Karpas-422 (cell line): ENCODE data around the gene MTHFD1. TPM values are rescaled to one million over a fixed set of nuclear protein-coding genes. Genes with fewer than 3 reads are reported as not detected.

ENCODE experiments used
- DNase-seq: peaks from one replicate; pipeline ENCODE4 v3.0.0-alpha.2; 2015
- H2AFZ ChIP-seq: fragments of 200-600 bp; sonication (generic); 2 replicates; pipeline ENCODE4 v1.6.1; 2014; ENCODE audit warnings: antibody characterized with exemption, low read length, mixed read lengths
- H3K27ac ChIP-seq: fragments of 200-600 bp; sonication (generic); 2 replicates; pipeline ENCODE4 v1.5.1; 2014; ENCODE audit warnings: mild to moderate bottlenecking, low read length, moderate library complexity
- H3K27me3 ChIP-seq: fragments of 200-600 bp; sonication (generic); 2 replicates; pipeline ENCODE4 v1.6.1; 2014; ENCODE audit warnings: low read length, mixed read lengths
- H3K36me3 ChIP-seq: fragments of 200-600 bp; sonication (generic); 2 replicates; pipeline ENCODE4 v1.6.1; 2014; ENCODE audit warnings: low read length, mixed read lengths; ENCODE audit not compliant: insufficient read depth
- H3K4me1 ChIP-seq: fragments of 200-600 bp; sonication (generic); 2 replicates; pipeline ENCODE4 v1.6.1; 2014; ENCODE audit warnings: mild to moderate bottlenecking, low read length, mixed read lengths
- H3K4me2 ChIP-seq: fragments of 200-600 bp; sonication (generic); 2 replicates; pipeline ENCODE4 v1.6.1; 2014; ENCODE audit warnings: low read length, low read depth, mild to moderate bottlenecking; ENCODE audit not compliant: poor library complexity, severe bottlenecking
- H3K4me3 ChIP-seq: fragments of 200-600 bp; sonication (generic); 2 replicates; pipeline ENCODE4 v1.5.1; 2014; ENCODE audit warnings: mild to moderate bottlenecking, antibody characterized with exemption, low read length, mixed read lengths
- H3K79me2 ChIP-seq: fragments of 200-600 bp; sonication (generic); 2 replicates; pipeline ENCODE4 v1.6.1; 2014; ENCODE audit warnings: mild to moderate bottlenecking, low read length, mixed read lengths
- H3K9ac ChIP-seq: fragments of 200-600 bp; sonication (generic); 2 replicates; pipeline ENCODE4 v1.6.0; 2014; ENCODE audit warnings: low read length
- H3K9me2 ChIP-seq: fragments of 200-600 bp; sonication (generic), shearing (Covaris generic); replicated peaks from 2 replicates; pipeline ENCODE4 v1.6.0; 2014; ENCODE audit warnings: mild to moderate bottlenecking, low read length, moderate library complexity; ENCODE audit not compliant: insufficient read depth
- H3K9me3 ChIP-seq: fragments of 300-700, 200-600 bp; sonication (generic); 2 replicates; pipeline ENCODE4 v1.6.1; 2014; ENCODE audit warnings: low read length, mixed read lengths
- H4K20me1 ChIP-seq: fragments of 200-600 bp; sonication (generic); 2 replicates; pipeline ENCODE4 v1.6.1; 2014; ENCODE audit warnings: mild to moderate bottlenecking, antibody characterized with exemption, low read length, low read depth; ENCODE audit not compliant: insufficient read depth
- small RNA-seq: library from RNA; depleted of rRNA; stranded (forward); fragments of <200 nt; gene quantifications from one replicate; pipeline ENCODE3, GENCODE V24; 2014
- total RNA-seq: library from RNA; depleted of rRNA; stranded (reverse); fragments of >200 nt; shearing (Covaris generic); gene quantifications from 2 replicates; pipeline ENCODE4 v1.2.3, GENCODE V29; 2014; ENCODE audit warnings: low replicate concordance; rRNA removed

The MTHFD1 gene
- total RNA-seq, 1 experiment from 2014 or later: 59.7 TPM

DNA sequence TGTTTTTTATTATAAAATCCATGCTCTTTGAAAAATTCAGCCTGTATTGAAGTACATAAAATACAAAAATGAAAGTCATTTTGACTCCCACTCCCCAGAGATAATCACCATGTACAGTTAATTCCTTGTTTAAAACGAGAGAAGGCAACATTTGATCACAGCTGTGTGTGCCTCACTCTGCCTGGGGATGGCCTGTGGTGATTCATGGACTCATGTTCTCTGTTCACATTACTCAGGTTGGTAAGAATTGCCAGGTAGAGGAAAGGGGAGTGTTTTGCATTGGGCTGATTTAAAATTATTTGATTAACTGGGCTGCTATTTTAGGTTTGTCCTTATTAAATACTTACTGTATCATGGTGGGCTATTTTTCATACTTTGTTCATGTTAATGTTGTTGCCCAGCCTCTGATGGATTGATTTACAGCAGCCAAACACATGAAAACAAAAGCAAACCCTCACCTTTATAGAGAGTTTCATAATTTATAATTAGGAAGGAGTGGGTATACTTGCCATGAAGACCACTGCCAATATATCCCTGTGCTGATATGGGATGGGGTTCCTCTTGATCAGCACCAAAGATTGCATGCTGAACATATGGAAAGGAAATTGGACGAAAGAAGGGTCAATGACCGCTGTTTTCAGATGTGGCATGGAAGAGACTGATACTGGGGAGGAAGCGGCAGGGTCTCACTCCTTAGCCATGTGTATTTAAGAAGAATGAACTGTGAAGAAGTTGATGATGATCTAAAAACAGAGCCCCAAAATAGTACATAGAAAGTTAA, 119.4 kb downstream of the MTHFD1 start:
- H2AFZ ChIP-seq: no peak overlapping the region
- H3K4me1 ChIP-seq: peaks cover 65% of the 10 kb centered on the region
- peak overlapping the region; percentile 98 for H3K4me2 ChIP-seq
- H3K79me2 ChIP-seq: peaks cover 82% of the 10 kb centered on the region
- H4K20me1 ChIP-seq: peaks cover 2% of the 10 kb centered on the region
- no peaks in the 10 kb centered on the region for H3K27me3 ChIP-seq
- H3K27ac ChIP-seq: peak overlapping the region; percentile 96
- H3K9ac ChIP-seq: peak overlapping the region; percentile 97
- peak; percentile 75 for DNase-seq
- no peaks in the 10 kb centered on the region; the same call in 1 of the 2 replicates for H3K36me3 ChIP-seq
- H3K9me2 ChIP-seq: no peaks in the 10 kb centered on the region
- H3K4me3 ChIP-seq: peak overlapping the region; percentile 77
- H3K9me3 ChIP-seq: no peaks in the 10 kb centered on the region

DNA sequence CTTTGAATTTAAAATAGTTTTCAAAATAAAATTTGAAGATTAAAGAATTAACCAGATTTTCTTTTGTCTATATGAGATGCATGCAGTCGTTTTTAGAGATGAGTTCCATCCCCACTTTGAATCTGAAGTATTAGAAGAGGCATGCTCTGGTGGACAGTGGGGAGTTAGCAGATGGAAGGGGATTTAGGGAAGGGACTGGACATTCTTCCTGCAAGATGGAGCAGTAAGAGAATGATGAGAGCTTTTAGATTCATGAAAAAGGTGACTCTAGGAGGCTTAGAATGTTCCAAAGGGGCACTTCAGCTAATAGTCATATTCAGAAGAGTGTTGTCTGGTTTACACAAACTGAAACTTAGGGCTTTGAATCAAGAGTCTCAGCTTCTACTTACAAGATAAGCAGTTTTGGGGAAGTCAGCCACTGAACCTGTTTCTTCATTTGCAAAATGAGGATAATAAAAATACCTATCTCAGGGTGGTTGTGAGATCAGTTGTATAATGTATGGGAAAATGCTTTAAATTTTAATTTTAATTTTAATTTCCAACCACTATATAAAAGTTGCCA, 120.1 kb downstream of the MTHFD1 start:
- Histone ChIP-seq H3K4me2 (peak overlapping the region; percentile 98), H3K9me2 (no peaks in the 10 kb centered on the region), H3K27me3 (no peaks in the 10 kb centered on the region), H3K9ac (peak overlapping the region; percentile 97), H3K79me2 (peaks cover 82% of the 10 kb centered on the region), H4K20me1 (peaks cover 3% of the 10 kb centered on the region), H3K4me3 (peak overlapping the region; percentile 77), H3K36me3 (peaks cover 3% of the 10 kb centered on the region; the same call in 1 of the 2 replicates), H3K9me3 (no peaks in the 10 kb centered on the region), H3K27ac (peak overlapping the region; percentile 96), H2AFZ (no peak overlapping the region), H3K4me1 (peaks cover 65% of the 10 kb centered on the region)
- peak; percentile 70 for DNase-seq

GRCh38 chr14:64509036-64509435, 120.9 kb downstream of the MTHFD1 start:
- Histone ChIP-seq H4K20me1 (peaks cover 3% of the 10 kb centered on the region), H3K9me2 (no peaks in the 10 kb centered on the region), H3K36me3 (peaks cover 4% of the 10 kb centered on the region; the same call in 1 of the 2 replicates), H3K27ac (peak overlapping the region; percentile 96), H3K4me1 (peaks cover 66% of the 10 kb centered on the region), H3K9ac (peak overlapping the region; percentile 28), H2AFZ (no peak overlapping the region), H3K9me3 (no peaks in the 10 kb centered on the region), H3K4me2 (peak overlapping the region; percentile 98), H3K79me2 (peaks cover 88% of the 10 kb centered on the region), H3K4me3 (peak overlapping the region; percentile 77; the same call in 1 of the 2 replicates), H3K27me3 (no peaks in the 10 kb centered on the region)
- no peak for DNase-seq

Small RNAs within 50 kb of the gene (small RNA-seq; reads per million reads assigned to genes)
- gene AL161756.2: not detected

Other genes starting within 250 kb of the MTHFD1 start
- 87.8 and 101 TPM in 2 replicates for gene ESR2, start 94.0 kb upstream of the MTHFD1 start, total RNA-seq
- gene AKAP5, start 77.1 kb downstream of the MTHFD1 start, total RNA-seq: 0.22 and 0.56 TPM in 2 replicates
- 19.6 and 26.3 TPM in 2 replicates for gene ZBTB25, start 115.5 kb downstream of the MTHFD1 start, total RNA-seq
- gene ZBTB1, start 116.4 kb downstream of the MTHFD1 start, total RNA-seq: 61.2 and 97.5 TPM in 2 replicates
- 0.15 and 0.22 TPM in 2 replicates for gene HSPA2, start 152.4 kb downstream of the MTHFD1 start, total RNA-seq
- gene PPP1R36, start 161.6 kb downstream of the MTHFD1 start, total RNA-seq: 0.18 and 1.7 TPM in 2 replicates